Measurements from ENCODE around the gene CCDC34.

GRCh38 chr11:27411328-27411727, 48.3 kb upstream of the CCDC34 start:
- TF ChIP-seq, protein P1, sequence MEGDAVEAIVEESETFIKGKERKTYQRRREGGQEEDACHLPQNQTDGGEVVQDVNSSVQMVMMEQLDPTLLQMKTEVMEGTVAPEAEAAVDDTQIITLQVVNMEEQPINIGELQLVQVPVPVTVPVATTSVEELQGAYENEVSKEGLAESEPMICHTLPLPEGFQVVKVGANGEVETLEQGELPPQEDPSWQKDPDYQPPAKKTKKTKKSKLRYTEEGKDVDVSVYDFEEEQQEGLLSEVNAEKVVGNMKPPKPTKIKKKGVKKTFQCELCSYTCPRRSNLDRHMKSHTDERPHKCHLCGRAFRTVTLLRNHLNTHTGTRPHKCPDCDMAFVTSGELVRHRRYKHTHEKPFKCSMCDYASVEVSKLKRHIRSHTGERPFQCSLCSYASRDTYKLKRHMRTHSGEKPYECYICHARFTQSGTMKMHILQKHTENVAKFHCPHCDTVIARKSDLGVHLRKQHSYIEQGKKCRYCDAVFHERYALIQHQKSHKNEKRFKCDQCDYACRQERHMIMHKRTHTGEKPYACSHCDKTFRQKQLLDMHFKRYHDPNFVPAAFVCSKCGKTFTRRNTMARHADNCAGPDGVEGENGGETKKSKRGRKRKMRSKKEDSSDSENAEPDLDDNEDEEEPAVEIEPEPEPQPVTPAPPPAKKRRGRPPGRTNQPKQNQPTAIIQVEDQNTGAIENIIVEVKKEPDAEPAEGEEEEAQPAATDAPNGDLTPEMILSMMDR (IDR thresholded peaks at IDR 0.05; ENCODE audit: control extremely low read depth in 1 of 3, insufficient read depth in 1 of 3, low read depth in 1 of 3, low read length in 3 of 3), result no peak
- TF ChIP-seq KDM5A (IDR thresholded peaks at IDR 0.05; ENCODE audit: low read length) (no peak), POLR2AphosphoS5 (IDR thresholded peaks at IDR 0.05; ENCODE audit: low read depth, low read length) (no peak), EP300 (IDR thresholded peaks at IDR 0.05; ENCODE audit: borderline replicate concordance in 1 of 2, low read depth in 2 of 2, low read length in 2 of 2) (no peak), RAD21 (IDR thresholded peaks at IDR 0.05 in 1 of 2, conservative IDR thresholded peaks at IDR 0.05 in 1 of 2; ENCODE audit: low read depth in 2 of 2, low read length in 2 of 2) (no peak), USF2 (IDR thresholded peaks at IDR 0.05; ENCODE audit: low read length) (no peak)

Measured in H1 (cell line).